Neuronal stem cell (in vitro differentiated cells): ENCODE results near the gene TMIE.

Source experiments
- DNase-seq: peaks from one replicate; pipeline ENCODE4 v3.0.0-alpha.2; 2013; ENCODE audit warnings: low spot score
- H2AFZ ChIP-seq: one replicate; pipeline ENCODE4 v1.6.1; 2013; ENCODE audit warnings: mild to moderate bottlenecking, low read length, inconsistent platforms
- H2AK5ac ChIP-seq: 2 replicates; pipeline ENCODE4 v1.6.1; 2013; ENCODE audit warnings: low read depth, mild to moderate bottlenecking, inconsistent platforms, low read length, moderate library complexity, mixed read lengths
- H2BK120ac ChIP-seq: 2 replicates; pipeline ENCODE4 v1.6.1; 2013; ENCODE audit warnings: low read depth, mild to moderate bottlenecking, inconsistent platforms, low read length, moderate library complexity, mixed read lengths
- H2BK12ac ChIP-seq: one replicate; pipeline ENCODE4 v1.6.1; 2013; ENCODE audit warnings: low read length, inconsistent platforms
- H2BK15ac ChIP-seq: 2 replicates; pipeline ENCODE4 v1.6.1; 2013; ENCODE audit warnings: mild to moderate bottlenecking, low read length, inconsistent platforms, mixed read lengths
- H2BK5ac ChIP-seq: one replicate; pipeline ENCODE4 v1.6.1; 2013; ENCODE audit warnings: inconsistent platforms, mild to moderate bottlenecking, low read length, moderate library complexity
- H3K14ac ChIP-seq: one replicate; pipeline ENCODE4 v1.6.1; 2013; ENCODE audit warnings: low read length, inconsistent platforms
- H3K18ac ChIP-seq: 2 replicates; pipeline ENCODE4 v1.6.1; 2013; ENCODE audit warnings: low read length, inconsistent platforms
- H3K23ac ChIP-seq: 2 replicates; pipeline ENCODE4 v1.6.1; 2013; ENCODE audit warnings: low read depth, mild to moderate bottlenecking, mixed read lengths, low read length, inconsistent platforms; ENCODE audit not compliant: poor library complexity
- H3K27ac ChIP-seq: replicated peaks from 3 replicates; pipeline ENCODE4 v1.5.1; 2013; ENCODE audit warnings: low read length, inconsistent platforms
- H3K27me3 ChIP-seq, 3 experiments: 2 replicates each; pipeline ENCODE4 v1.6.1; 2013; ENCODE audit warnings: low read length in 3 of 3, mild to moderate bottlenecking in 2 of 3, inconsistent platforms in 1 of 3, low read depth in 1 of 3, mixed read lengths in 1 of 3, moderate library complexity in 1 of 3; ENCODE audit not compliant: control insufficient read depth in 3 of 3, insufficient read depth in 3 of 3
- H3K36me3 ChIP-seq, 2 donors: replicated peaks in 1 of 2; 2 replicates each; pipeline ENCODE4 v1.6.1; 2013; ENCODE audit warnings: low read length in 2 of 2; ENCODE audit not compliant: control insufficient read depth in 2 of 2, insufficient read depth in 2 of 2
- H3K4ac ChIP-seq: 2 replicates; pipeline ENCODE4 v1.6.1; 2013; ENCODE audit warnings: inconsistent platforms, mild to moderate bottlenecking, low read length, moderate library complexity
- H3K4me1 ChIP-seq, 2 donors: 1 replicate in 1 of 2; 2 replicates in 1 of 2; pipeline ENCODE4 v1.6.1; 2013; ENCODE audit warnings: low read length in 2 of 2, low read depth in 1 of 2; ENCODE audit not compliant: control insufficient read depth in 2 of 2, insufficient read depth in 1 of 2
- H3K4me2 ChIP-seq: one replicate; pipeline ENCODE4 v1.6.1; 2013; ENCODE audit warnings: mild to moderate bottlenecking, low read length, inconsistent platforms; ENCODE audit not compliant: insufficient read depth, poor library complexity, severe bottlenecking
- H3K4me3 ChIP-seq, 2 donors: 2 replicates each; pipeline ENCODE4 v1.5.1; 2013; ENCODE audit warnings: low read length in 2 of 2, mild to moderate bottlenecking in 2 of 2, inconsistent platforms in 1 of 2, moderate library complexity in 1 of 2
- H3K79me1 ChIP-seq: one replicate; pipeline ENCODE4 v1.6.1; 2013; ENCODE audit warnings: low read depth, mild to moderate bottlenecking, inconsistent platforms, low read length, moderate library complexity
- H3K9ac ChIP-seq: one replicate; pipeline ENCODE4 v1.6.1; 2013; ENCODE audit warnings: mild to moderate bottlenecking, low read depth, low read length, inconsistent platforms; ENCODE audit not compliant: poor library complexity
- H3K9me3 ChIP-seq, 2 donors: replicated peaks in 1 of 2; 2 replicates each; pipeline versions ENCODE3 to v1.6.1; 2013; ENCODE audit warnings: low read length in 2 of 2, mild to moderate bottlenecking in 2 of 2, inconsistent platforms in 1 of 2, low read depth in 1 of 2, mixed read lengths in 1 of 2, moderate library complexity in 1 of 2; ENCODE audit not compliant: control insufficient read depth in 2 of 2, insufficient read depth in 1 of 2
- H4K8ac ChIP-seq: one replicate; pipeline ENCODE4 v1.6.1; 2013; ENCODE audit warnings: low read depth, mild to moderate bottlenecking, inconsistent platforms, low read length, moderate library complexity
- H4K91ac ChIP-seq: one replicate; pipeline ENCODE4 v1.6.1; 2013; ENCODE audit warnings: low read length, low read depth, mild to moderate bottlenecking, inconsistent platforms; ENCODE audit not compliant: poor library complexity
- WGBS, 2 donors: extraction: QIAGEN DNeasy Blood & Tissue Kit; methylation state at CpG; one replicate each; pipeline ENCODE4 v1.1.7; 2013; ENCODE audit warnings: missing lambda C conversion rate in 2 of 2, mixed read lengths in 1 of 2; ENCODE audit not compliant: insufficient read length in 2 of 2, insufficient replicate concordance in 1 of 2; ENCODE audit errors: extremely low coverage in 2 of 2; 5-methylcytosine and 5-hydroxymethylcytosine counted together

Gene TMIE

DNA sequence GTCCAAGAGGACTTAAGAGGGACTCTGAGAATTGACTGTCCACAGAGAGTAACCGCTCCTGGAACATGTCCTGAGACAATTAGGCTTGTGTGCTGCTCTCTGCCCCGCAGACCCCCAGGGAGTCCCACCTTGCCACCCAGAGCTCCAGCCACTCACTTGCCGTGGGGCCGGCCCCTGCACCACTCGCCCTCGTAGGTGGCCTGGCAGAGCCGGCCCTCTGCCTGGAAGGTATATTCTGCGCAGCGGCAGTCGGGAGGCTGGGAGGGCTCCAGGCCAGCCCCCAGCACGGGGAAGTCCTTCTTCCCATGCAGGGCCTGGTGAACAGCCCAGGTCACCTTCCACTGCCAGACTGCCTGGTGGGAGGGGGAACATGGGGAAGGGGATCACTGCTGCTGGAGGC is 18.2 kb upstream of the TMIE start:
- H3K27ac ChIP-seq: no peak overlapping the region

DNA sequence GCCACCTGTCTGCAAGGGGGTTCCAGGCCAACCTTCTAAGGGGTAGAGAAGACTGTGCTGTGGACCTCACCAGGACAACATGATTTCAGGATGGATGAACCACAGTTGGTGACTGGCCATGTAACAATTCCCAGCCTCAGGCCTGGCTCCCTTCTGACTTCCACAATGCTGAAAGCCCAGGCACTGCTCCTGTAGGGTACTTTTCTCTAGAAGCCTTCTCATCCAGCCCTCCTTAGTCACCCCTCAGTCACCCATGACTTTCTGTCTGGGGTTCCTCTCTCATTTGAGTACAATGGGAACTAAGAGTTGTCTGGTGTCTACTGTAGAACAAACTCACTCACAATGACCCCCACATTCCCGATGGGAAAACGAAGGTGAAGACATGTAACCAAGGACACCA is 16.3 kb upstream of the TMIE start:
- no peak overlapping the region for H3K27ac ChIP-seq
- H3K18ac ChIP-seq: no peak overlapping the region
- H2AK5ac ChIP-seq: peak overlapping the region; percentile 58
- H3K4ac ChIP-seq: no peak overlapping the region
- WGBS, 2 donors: no CpG with 5 or more reads among the region's 2 CpGs
- H3K23ac ChIP-seq: no peak overlapping the region
- no peak overlapping the region for H2BK15ac ChIP-seq
- no peak overlapping the region for H3K14ac ChIP-seq
- peaks cover 0 to 4% of the 10 kb centered on the region in 2 donors for H3K4me1 ChIP-seq
- peaks cover 0 to 2% of the 10 kb centered on the region in 2 donors for H3K9me3 ChIP-seq
- H4K8ac ChIP-seq: no peak overlapping the region
- no peak overlapping the region for H2AFZ ChIP-seq
- H2BK12ac ChIP-seq: no peak overlapping the region
- no peak overlapping the region for H3K4me2 ChIP-seq
- no peaks in the 10 kb centered on the region for H3K79me1 ChIP-seq
- no peak for DNase-seq
- H3K36me3 ChIP-seq: no peaks in the 10 kb centered on the region
- H3K27me3 ChIP-seq: no peaks in the 10 kb centered on the region
- H3K9ac ChIP-seq: peak overlapping the region; percentile 52
- peak overlapping the region; percentile 81 for H2BK120ac ChIP-seq
- H2BK5ac ChIP-seq: no peak overlapping the region
- H4K91ac ChIP-seq: no peak overlapping the region
- no peak overlapping the region for H3K4me3 ChIP-seq

More for the DNA sequence above, 18.2 kb upstream of the TMIE start:
- Histone ChIP-seq H3K4ac (no peak overlapping the region), H4K91ac (no peak overlapping the region), H3K4me3 (no peak overlapping the region), H2BK5ac (no peak overlapping the region), H3K4me2 (no peak overlapping the region), H2BK12ac (no peak overlapping the region), H4K8ac (no peak overlapping the region), H3K27me3 (no peaks in the 10 kb centered on the region), H3K23ac (no peak overlapping the region), H3K9me3 (peaks cover 0 to 2% of the 10 kb centered on the region in 2 donors), H3K36me3 (no peaks in the 10 kb centered on the region), H2AK5ac (peak overlapping the region; percentile 41), H2BK120ac (no peak overlapping the region), H2BK15ac (no peak overlapping the region), H3K4me1 (peaks cover 0 to 7% of the 10 kb centered on the region in 2 donors), H3K79me1 (no peaks in the 10 kb centered on the region), H3K14ac (no peak overlapping the region), H3K18ac (peak overlapping the region; percentile 71), H2AFZ (no peak overlapping the region), H3K9ac (no peak overlapping the region)
- no peak for DNase-seq
- no CpG with 5 or more reads among the region's 11 CpGs for WGBS, 2 donors

DNA sequence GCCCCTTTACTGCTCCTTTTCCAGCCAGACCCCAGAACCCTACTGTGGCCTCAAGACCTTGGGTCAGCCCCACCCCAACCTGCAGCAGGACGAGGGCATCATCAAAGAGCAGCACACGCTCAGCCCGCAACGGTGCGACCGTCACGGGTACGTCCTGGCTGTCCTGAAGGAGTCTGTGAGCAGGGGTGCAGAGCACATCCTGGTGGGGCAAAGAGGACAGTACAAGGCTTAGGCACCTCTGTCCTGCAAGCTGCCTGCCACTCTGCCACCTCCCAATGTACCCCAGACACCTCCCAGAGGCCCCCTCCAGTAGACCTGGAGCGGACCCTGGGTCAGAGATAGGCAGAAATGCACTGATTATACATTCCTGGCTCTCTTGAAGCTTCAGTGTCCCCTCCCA is 15.7 kb upstream of the TMIE start:
- peaks cover 0 to 4% of the 10 kb centered on the region in 2 donors for H3K4me1 ChIP-seq
- peaks cover 0 to 2% (median 0%) of the 10 kb centered on the region in 3 experiments for H3K27me3 ChIP-seq
- H3K79me1 ChIP-seq: no peaks in the 10 kb centered on the region
- H2AFZ ChIP-seq: no peak overlapping the region
- H2BK12ac ChIP-seq: no peak overlapping the region
- H3K4me2 ChIP-seq: no peak overlapping the region
- no peak overlapping the region for H2BK15ac ChIP-seq
- peak overlapping the region; percentile 71 for H3K23ac ChIP-seq
- no CpG with 5 or more reads among the region's 9 CpGs for WGBS, 2 donors
- no peak overlapping the region for H2BK5ac ChIP-seq
- peak overlapping the region; percentile 41 for H3K4ac ChIP-seq
- no peak for DNase-seq
- no peak overlapping the region for H3K27ac ChIP-seq
- H4K8ac ChIP-seq: no peak overlapping the region
- peak overlapping the region; percentile 58 for H2AK5ac ChIP-seq
- peaks cover 0 to 2% of the 10 kb centered on the region in 2 donors for H3K9me3 ChIP-seq
- no peak overlapping the region for H3K4me3 ChIP-seq
- no peaks in the 10 kb centered on the region for H3K36me3 ChIP-seq
- H3K14ac ChIP-seq: no peak overlapping the region
- peak overlapping the region; percentile 52 for H3K9ac ChIP-seq
- H3K18ac ChIP-seq: peak overlapping the region; percentile 66
- H4K91ac ChIP-seq: no peak overlapping the region
- H2BK120ac ChIP-seq: peak overlapping the region; percentile 81

DNA sequence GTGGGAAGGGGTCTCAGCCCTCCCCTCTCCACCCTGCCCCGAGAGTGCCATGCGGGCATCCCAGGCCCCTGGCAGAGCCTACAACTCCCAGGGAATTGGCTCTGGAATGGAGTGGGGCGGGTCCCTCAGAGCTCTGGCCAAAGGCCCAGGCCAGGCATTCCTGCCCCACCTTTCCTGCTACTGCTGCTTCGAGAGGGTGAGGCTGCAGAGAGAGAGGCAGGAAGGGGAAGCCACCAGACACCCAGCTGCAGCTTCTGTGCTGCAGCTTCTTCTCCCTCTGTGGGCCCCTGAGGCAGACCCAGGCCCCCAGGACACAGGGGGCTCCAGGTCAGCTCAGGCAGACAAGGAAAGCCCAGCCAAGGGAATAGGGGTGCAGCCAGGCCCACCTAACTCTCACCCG is 10.4 kb upstream of the TMIE start:
- H3K4me3 ChIP-seq: no peak overlapping the region
- H3K4ac ChIP-seq: no peak overlapping the region
- no peak overlapping the region for H2AFZ ChIP-seq
- no peak overlapping the region for H4K91ac ChIP-seq
- no peak overlapping the region for H2BK120ac ChIP-seq
- no peak overlapping the region for H3K27ac ChIP-seq
- H3K27me3 ChIP-seq: peaks cover 0 to 43% (median 20%) of the 10 kb centered on the region in 3 experiments
- no peaks in the 10 kb centered on the region for H3K79me1 ChIP-seq
- peak overlapping the region; percentile 21 for H2BK15ac ChIP-seq
- no peak overlapping the region for H2BK5ac ChIP-seq
- DNase-seq: no peak
- peaks cover 0 to 12% of the 10 kb centered on the region in 2 donors for H3K4me1 ChIP-seq
- no peak overlapping the region for H3K9ac ChIP-seq
- no peak overlapping the region for H3K23ac ChIP-seq
- peak overlapping the region; percentile 39 for H3K14ac ChIP-seq
- no peak overlapping the region for H4K8ac ChIP-seq
- H2BK12ac ChIP-seq: no peak overlapping the region
- no peaks in the 10 kb centered on the region for H3K36me3 ChIP-seq
- no peaks in the 10 kb centered on the region for H3K9me3 ChIP-seq
- H3K4me2 ChIP-seq: no peak overlapping the region
- WGBS, 2 donors: no CpG with 5 or more reads among the region's 5 CpGs
- H2AK5ac ChIP-seq: no peak overlapping the region
- peak overlapping the region; percentile 41 for H3K18ac ChIP-seq
